CD4-positive, alpha-beta T cell treated with Interleukin-4 for 1 hour (primary cell): ENCODE measurements around the gene CCR4.
"Not testable (repeated sequence)": the region's sequence is repeated elsewhere in the genome, so short reads cannot be mapped to it uniquely, and the experiment has no call there.

Experiments used
- DNase-seq, 2 donors: peaks; one replicate each; pipeline ENCODE4 v3.0.0-alpha.2; 2020 to 2022

CCR4 gene

DNA sequence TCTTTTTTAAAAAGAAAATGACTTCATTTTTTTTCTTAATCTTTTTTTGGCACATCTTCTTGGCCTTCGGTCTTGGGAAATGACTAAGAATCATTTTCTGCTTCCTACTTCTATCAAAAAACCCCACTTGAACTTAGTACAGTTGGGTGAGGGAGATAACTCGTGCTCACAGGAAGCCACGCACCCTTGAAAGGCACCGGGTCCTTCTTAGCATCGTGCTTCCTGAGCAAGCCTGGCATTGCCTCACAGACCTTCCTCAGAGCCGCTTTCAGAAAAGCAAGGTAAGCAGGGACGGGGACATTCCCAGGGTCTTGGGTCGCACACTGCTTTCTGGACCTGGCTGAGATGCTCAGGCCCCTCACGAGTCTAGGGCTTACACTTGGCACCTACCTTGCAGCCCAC is at the start of gene CCR4:
Gene CCR4 (plus strand): TSS at position 235 of the 402 bp plus-strand sequence. CDS start 1,779 bp downstream, outside the sequence.
- peak; percentile 53 to 76 for DNase-seq

DNA sequence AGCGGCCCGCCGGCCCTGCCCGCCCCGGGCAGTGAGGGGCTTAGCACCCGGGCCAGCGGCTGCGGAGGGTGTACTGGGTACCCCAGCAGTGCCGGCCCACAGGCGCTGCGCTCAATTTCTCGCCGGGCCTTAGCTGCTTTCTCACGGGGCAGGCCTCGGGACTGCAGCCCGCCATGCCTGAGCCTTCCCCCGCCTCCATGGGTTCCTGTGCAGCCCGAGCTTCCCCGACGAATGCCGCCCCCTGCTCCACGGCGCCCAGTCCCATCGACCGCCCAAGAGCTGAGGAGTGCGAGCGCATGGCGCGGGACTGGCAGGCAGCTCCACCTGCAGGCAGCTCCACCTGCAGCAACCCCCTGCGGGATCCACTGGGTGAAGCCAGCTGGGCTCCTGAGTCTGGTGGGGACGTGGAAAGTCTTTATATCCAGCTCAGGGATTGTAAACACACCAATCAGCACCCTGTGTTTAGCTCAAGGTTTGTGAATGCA is 48.5 kb upstream of the CCR4 start:
- peak; percentile 20 to 29 for DNase-seq

DNA sequence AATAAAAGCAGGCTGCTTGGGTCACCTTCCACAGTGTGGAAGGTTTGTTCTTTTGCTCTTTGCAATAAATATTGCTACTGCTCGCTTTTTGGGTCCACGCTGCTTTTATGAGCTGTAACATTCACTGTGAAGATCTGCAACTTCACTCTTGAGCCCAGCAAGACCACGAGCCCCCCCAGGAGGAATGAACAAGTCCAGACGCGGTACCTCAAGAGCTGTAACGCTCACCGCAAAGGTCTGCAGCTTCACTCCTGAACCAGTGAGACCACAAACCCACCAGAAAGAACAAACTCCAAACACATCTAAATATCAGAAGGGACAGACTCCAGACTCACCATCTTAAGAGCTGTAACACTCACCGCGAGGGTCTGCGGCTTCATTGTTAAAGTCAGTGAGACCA is 47.5 kb upstream of the CCR4 start:
- no peak for DNase-seq

DNA sequence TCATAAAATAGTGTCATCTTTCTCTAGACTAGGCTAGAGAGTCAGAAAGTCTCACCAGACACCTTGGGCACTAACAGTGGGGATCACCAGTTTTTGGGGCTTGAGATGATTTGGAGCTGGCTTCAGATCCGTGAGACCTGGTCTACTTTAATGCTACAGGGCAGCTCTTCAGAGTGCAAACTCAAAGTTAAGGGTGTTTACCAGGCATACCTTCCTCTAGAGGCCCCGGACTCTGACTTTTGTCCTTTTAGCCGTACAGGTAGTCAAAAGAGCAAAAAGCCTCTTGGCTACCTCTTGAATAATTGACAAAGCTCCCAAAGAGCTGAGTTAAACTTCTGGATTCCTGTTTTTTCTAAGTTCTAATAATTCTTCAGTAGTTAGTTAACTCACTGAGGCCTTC is 41.4 kb upstream of the CCR4 start:
- no peak for DNase-seq

DNA sequence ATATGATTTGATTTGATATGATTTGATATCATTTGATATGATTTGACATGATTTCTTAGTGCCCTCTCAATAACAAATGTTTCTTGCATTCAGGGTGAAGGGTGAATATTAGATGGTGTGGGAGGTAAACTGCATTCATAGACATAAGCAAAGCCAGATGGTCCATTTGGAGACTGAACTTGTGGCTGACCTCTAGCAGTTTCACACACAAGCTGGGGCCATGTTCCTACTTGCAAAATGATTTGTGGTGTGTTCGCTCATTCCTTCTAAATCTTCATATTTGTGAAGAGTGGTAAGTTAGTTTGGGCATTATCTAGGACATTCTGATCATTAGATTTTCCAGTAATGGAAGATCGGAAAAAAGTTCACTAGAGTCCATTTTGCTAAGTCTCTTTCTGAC is 40.5 kb upstream of the CCR4 start:
- no peak for DNase-seq

DNA sequence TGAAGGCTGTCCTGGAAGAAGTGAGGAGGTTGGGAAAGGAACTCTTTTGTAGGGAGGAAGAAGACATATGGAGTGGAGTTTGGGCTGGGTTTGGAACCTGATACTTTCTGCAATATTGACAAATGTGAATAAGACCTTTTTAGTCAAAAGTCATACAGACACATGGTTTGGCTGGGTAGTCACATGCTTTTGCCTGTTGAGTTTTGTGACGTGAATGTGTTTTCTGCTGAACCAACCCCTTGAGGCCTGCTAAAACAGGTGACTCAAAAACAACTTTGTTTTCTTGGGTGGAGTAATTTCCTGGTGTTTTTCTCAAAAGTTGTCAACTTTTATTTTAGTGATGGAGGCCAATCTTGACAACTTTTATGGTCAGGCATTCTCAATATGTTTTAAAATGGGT is 39.4 kb upstream of the CCR4 start:
- peak in 1 of 2 donors; percentile 23 for DNase-seq

DNA sequence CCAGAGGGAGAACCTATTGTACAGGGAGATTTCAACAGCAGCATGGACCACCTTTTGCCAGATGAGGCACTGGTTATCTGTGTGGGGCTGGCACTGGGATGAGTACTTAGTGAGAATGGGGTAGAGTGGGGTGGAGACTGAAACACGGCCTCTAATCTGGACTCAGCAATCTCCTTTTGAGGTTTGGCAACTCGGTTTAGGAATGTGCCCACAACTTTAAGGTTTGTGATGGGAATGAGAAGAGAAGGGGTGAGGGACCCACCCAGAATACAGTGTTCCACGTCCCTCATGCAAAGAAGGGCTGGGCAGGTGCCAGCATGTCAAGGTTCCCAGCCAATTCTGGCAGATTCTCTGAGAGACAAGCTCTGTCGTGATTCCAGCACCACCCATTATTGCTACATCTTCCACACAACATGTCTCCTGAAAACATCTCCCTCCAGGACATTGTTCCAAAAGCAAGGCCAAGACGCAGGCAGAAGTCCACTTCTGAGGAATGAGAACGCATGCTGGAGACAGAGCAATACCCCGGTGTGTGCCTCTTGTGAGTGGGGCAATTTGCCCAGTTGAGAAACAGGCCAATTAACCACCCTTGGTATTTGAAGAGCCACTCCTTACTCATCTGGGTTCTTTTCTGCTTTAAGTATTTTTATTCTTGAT is 37.5 kb upstream of the CCR4 start:
- DNase-seq, result no peak

DNA sequence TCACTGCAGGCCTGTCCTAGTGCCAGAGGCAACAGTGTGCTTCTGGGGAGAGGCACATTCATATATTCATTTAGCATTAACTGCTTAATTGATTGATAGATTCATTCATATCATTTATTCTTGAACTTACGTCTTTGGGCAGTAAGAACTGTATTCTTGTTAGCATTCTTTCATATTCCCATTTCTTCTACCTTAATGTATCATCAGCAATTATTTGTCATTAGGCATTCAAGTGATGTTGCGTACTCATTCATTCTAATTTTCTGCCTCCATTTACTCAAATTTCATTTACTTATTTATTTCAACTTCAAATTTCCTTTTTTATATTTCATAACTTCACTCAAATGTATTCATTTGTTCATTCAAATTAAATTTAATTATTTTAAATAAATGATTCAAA is 31.5 kb upstream of the CCR4 start:
- DNase-seq, result no peak

DNA sequence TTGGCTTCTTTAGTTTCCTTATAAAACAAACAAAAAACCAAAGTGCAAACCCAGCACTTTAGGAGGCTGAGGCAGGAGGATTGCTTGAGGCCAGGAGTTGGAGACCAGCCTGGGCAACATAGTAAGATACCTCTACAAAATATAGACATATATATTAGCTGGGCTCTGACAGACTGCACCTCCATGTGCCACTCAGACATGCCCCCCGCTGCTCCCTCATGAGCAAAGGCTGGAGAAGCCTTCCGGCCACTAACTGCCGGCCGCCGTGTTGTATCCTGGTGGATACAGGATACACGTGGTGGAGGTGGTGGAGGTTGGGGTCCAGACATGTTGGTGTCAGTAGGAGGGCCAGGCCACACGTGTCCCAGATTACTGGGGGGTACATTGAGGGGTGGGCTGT is 29.4 kb upstream of the CCR4 start:
- no peak for DNase-seq

DNA sequence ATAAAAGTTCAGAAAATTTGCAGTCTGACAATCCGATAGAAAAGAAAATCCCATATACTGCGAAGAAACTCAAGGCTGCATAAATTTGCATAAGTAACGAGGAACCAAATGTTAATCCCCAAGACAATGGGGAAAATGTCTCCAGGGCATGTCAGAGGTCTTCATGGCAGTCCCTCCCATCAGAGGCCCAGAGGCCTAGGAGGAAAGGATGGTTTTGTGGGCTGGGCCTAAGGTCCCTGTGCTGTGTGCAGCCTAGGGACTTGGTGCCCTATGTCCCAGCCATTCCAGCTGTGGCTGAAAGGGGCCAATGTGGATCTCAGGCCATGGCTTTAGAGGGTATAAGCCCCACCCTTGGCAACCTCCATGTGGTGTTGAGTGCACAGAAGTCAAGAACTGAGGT is 21.3 kb upstream of the CCR4 start:
- DNase-seq, result no peak

DNA sequence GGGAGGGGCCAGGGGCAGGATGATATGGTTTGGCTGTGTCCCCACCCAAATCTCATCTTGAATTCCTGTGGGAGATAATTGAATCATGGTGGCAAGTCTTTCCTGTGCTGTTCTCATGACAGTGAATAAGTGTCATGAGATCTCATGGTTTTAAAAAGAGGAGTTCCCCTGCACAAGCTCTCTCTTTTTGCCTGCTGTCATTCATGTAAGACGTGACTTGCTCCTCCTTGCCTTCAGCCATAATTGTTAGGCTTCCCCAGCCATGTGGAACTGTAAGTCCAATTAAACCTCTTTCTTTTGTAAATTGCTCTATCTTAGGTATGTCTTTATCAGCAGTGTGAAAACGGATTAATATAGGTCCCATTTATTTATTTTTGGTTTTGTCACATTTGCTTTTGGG is 20.2 kb upstream of the CCR4 start:
- not testable (repeated sequence) for DNase-seq

DNA sequence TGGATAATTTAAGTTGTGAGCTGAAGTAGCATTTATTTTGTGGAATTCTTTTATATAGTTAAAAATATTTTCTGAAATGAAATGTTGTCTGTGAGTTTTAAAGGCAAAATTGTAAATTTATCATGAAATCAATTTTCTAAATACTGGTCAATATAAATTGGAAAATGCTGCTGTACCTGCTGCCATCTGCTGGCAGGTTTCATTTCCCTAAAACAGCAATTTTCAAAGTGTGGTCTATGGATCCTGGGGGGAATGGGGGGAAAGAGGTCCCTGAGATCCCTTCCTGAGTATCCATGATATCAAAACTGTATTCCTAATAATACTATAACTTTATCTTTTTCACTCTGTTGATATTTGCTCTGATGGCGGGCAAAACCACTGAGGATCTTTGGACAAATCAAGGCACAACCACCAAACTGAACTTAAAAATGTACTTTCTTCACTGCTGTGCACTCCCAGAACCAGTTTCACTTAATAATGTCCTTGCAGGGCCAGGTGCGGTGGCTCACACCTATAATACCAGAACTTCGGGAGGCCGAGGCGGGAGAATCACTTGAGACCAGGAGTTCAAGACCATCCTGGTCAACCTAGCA is 17.2 kb upstream of the CCR4 start:
- DNase-seq, result no peak

DNA sequence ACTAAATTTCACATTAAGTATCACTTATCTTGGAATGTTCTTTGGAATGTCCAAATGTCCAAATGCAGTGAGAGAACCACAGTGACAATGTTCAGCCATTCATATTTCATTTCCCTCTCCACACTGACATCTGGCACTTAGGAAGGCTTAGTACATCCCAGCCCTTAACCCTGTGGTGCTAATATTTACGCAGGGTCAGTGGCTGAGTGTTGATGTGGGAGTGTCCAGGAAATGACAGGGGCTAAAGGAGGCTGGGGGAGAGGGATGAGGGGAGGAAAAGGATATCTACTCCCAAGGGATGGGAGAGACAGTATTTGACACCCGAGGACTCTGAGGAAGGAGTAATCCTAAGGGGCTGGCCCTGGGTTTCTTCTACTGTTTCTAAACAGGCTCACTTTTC is 14.1 kb upstream of the CCR4 start:
- no peak for DNase-seq

DNA sequence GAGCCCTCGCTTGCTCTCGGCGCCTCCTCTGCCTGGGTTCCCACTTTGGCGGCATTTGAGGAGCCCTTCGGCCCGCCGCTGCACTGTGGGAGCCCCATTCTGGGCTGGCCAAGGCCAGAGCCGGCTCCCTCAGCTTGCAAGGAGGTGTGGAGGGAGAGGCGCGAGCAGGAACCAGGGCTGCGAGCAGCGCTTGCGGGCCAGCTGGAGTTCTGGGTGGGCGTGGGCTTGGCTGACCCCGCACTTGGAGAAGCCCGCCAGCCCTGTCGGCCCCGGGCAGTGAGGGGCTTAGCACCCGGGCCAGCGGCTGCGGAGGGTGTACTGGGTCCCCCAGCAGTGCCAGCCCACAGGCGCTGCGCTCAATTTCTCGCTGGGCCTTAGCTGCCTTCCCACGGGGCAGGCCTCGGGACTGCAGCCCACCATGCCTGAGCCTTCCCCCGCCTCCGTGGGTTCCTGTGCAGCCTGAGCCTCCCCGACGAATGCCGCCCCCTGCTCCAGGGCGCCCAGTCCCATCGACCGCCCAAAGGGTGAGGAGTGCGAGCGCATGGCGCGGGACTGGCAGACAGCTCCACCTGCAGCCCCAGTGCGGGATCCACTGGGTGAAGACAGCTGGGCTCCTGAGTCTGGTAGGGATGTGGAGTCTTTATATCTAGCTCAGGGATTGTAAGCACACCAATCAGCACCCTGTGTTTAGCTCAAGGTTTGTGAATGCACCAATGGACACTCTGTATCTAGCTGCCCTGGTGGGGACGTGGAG is 11.7 kb upstream of the CCR4 start:
- not testable (repeated sequence) for DNase-seq

DNA sequence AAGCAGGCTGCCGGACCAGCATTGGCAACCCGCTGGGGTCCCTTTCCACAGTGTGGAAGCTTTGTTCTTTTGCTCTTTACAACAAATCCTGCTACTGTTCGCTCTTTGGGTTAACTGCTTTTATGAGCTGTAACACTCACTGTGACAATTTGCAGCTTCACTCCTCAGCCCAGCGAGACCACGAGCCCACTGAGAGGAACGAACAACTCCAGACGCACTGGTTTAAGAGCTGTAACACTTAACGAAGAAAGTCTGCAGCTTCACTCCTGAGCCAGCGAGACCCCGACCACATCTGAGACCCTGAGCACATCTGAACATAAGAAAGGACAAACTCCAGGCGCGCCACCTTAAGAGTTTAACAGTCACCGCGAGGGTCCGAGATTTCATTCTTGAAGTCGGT is 10.7 kb upstream of the CCR4 start:
- DNase-seq, result no peak

DNA sequence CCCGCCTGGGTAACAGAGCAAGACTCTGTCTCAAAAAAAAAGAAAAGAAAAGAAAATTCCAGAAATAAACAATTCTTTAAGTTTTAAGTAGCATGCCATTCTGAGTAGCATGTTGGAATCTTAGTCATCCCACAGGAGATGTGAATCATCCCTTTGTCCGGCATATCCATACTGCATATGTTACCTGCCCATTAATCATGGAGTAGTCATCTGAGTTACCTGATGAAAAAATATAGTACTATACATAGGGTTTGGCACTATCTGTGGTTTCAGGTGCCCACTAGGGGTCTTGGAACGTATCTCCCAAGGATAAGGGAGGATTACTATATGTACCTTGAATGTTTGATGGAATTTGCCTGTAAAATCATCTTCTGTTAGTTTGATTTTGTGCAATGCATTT is 6.3 kb upstream of the CCR4 start:
- DNase-seq, result no peak

DNA sequence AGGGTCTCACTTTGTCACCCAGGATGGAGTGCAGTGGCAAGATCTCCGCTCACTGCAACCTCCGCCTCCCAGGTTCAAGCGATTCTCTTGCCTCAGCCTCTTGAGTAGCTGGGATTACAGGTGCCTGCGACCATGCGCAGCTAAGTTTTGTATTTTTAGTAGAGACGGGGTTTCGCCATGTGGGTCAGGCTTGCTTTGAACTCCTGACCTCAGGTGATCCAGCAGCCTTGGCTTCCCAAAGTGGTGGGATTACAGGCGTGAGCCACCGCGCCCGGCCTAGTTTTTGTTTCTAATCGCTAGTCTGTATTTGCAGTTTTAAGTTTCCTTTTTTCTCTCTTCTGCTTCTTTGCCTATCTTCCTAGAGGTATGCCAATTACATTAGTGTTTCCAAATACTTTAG is 5.8 kb upstream of the CCR4 start:
- DNase-seq, result not testable (repeated sequence)

DNA sequence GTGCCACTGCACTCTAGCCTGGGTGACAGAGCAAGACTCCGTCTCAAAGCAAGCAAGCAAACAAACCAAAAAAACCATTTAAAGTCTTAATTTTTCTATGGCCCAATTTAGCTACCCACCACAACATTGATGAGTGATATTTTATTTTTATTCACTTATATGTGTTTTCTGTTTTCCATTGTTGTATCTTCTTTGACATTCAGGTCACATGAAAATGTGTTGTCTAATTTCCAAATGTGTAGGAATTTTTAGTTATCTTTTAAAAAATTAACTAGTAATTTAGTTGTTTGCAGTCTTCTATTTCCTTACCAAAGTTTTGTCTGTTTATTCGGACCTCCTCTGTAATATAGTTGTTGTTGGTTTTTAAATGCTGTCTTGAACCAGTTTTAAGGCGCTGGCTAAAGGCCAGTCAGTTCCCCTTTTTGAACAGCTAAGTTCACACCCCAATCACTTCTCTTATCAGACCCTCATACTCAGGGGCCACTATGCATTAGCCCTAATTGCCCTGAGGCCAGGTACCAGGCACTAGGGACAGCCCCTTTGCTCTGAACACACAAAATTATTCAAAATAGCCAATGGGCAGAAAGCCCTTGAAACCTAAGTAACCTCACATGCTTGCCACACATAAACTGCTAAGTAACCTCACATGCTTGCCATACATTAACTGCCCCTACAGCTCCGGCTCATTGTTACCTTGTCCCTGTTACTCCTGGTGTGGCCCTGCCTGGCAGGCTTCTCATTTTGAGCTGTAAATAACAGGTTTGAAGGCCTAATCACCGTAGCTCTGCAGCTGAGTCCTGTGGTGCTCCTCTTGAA is 4.3 kb upstream of the CCR4 start:
- DNase-seq, result no peak

DNA sequence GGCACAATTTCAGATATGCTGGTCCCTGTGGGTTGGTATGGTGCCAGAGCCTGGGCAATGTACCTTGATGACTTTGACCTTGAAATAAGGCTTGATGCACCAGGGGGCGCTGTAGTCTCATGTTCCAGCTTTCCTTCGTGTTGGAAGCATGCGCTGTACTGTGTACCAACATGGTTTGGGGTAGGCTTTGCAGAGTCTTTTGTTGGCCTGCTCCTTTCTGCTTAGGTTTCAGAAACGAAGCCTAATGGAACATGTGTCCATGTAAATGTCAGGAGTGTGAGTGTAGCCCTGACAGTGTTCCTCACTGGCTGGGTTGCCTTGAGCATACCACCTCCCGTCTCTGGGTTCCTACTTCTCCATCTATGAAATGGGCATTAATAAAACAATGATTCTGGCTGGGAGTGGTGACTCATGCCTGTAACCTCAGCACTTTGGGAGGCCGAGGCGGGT is 3.6 kb upstream of the CCR4 start:
- peak; percentile 86 to 89 for DNase-seq

DNA sequence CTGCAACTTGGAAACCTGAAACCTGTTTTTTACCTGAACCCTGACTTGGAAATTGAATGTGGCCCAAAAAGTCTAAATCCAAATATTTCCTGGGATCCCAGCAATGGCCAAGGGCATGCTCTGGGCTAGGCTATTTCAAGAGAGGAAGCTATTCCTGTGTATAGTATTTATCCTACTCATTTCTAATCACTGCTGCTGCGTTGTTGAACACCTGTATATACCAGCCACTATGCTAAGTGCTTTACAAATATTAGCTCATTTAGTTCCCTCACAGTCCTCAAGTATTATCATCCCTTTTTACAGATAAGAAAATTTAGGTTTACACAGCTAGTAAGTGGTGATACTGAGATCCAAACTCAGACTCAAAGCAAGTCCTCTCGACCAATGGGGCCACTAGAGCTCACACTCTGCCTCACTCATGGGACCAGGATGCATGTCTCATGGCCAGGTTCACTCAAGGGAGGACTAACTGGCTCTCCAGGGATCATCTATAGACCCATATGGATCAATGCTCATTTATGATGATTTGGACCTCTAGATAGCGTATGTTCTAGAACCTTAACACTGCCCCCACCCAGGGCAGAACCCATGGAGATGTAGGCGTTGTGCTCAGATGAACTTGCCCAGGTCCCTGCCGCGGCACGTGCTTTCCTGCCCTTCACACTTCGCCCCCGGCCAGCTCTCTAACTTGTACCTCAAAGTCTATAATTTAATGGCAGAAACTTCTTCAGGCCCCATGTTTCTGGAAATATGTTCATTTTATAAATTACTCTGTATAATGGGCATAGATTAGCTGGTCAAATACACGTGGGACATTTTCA is 2.6 kb upstream of the CCR4 start:
- DNase-seq, result no peak

DNA sequence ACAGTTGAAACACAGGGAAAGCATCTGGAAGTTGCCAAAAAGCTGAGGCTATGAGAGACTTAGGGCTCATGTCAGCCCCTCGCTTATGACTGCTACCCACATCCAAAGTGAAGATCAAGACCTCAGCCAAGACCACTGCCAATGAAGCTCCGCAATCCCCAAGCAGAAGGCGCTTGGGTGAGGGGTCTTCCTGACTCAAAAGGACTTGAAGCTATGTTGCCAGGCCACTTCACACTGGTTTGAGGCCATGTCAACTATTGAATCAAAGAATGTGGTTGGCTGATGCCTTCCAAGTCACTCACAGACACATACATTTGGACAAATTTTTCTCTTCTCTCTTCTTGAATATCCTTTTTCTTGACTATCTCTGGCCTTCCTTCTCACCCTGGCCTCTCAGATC is 928 bp upstream of the CCR4 start:
- no peak for DNase-seq

DNA sequence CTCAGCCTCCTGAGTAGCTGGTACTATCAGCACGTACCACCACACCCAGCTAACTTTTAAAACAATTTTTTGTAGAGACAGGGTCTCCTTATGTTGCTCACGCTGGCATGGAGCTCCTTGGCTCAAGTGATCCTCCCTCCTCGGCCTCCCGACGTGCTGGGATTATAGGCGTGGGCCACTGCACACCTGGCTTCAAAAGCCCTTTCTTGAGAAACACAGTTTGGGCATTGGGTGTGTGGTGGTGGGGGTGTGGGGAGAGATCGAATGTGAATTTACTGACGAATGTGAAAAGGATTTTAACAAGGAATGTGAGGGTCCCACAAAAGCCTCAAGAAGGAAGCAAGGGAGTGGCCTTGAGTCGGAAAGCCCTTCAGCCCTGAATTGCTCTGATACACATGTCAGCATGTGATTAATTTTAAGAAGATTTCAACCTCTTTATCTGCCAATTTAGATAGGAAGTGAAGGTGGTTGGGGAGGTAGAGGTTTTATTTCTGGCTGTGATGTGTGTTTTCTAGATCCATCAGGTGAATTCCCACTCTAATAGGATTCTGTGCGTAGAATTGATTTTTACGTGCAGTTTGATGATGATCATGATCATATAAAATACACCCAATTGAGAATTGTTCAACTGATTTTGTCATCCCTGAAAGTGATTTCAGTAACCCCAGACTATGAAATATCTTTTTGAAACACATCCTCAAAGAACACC is 1.1 kb downstream of the CCR4 start:
- DNase-seq, result peak in 1 of 2 donors; percentile 47
